ENCODE measurements around the gene MYRIP. TPM values are rescaled to one million over a fixed set of nuclear protein-coding genes. Genes with fewer than 3 reads are reported as not detected.
"Not testable (repeated sequence)": the region's sequence is repeated elsewhere in the genome, so short reads cannot be mapped to it uniquely, and the experiment has no call there.

The MYRIP gene
- total and polyA plus RNA-seq, 2 experiments from 2014 or later, result 0.36 to 0.60 TPM

GRCh38 chr3:40073310-40074007 lies 264.1 kb downstream of the MYRIP start:
- H3K27me3 ChIP-seq, result no peaks in the 10 kb centered on the region
- no peaks in the 10 kb centered on the region for H3K4me1 ChIP-seq (ENCODE audit: low read depth)
- peak in 1 of 2 donors; percentile 22 for DNase-seq (ENCODE audit: low read depth in 1 of 2, low spot score in 1 of 2)
- H3K4me3 ChIP-seq, result no peak overlapping the region
- no peak overlapping the region for H3K27ac ChIP-seq
- H3K36me3 ChIP-seq, result no peaks in the 10 kb centered on the region
- peak; percentile 20 for TF ChIP-seq CTCF (IDR thresholded peaks at IDR 0.05; ENCODE audit: low read depth, low read length)
- H3K9me3 ChIP-seq (ENCODE audit: low read depth), result no peaks in the 10 kb centered on the region

GRCh38 chr3:40077139-40077538 lies 267.7 kb downstream of the MYRIP start:
- not testable (repeated sequence) for H3K4me1 ChIP-seq (ENCODE audit: low read depth); H3K27me3 ChIP-seq; H3K27ac ChIP-seq; H3K36me3 ChIP-seq; H3K4me3 ChIP-seq; H3K9me3 ChIP-seq (ENCODE audit: low read depth); DNase-seq (ENCODE audit: low read depth in 1 of 2, low spot score in 1 of 2)

GRCh38 chr3:40077828-40078492 lies 268.6 kb downstream of the MYRIP start:
- H3K36me3 ChIP-seq; H3K27me3 ChIP-seq; H3K9me3 ChIP-seq (ENCODE audit: low read depth); H3K4me1 ChIP-seq (ENCODE audit: low read depth); DNase-seq (ENCODE audit: low read depth in 1 of 2, low spot score in 1 of 2); H3K27ac ChIP-seq; H3K4me3 ChIP-seq: not testable (repeated sequence)

GRCh38 chr3:40078590-40078989 lies 269.2 kb downstream of the MYRIP start:
- no peak for TF ChIP-seq CTCF (IDR thresholded peaks at IDR 0.05; ENCODE audit: low read depth, low read length)
- Histone ChIP-seq H3K4me3 (no peak overlapping the region), H3K9me3 (ENCODE audit: low read depth) (no peaks in the 10 kb centered on the region)

GRCh38 chr3:40079203-40079846 lies 269.9 kb downstream of the MYRIP start:
- H3K4me3 ChIP-seq, result no peak overlapping the region
- DNase-seq (ENCODE audit: low read depth in 1 of 2, low spot score in 1 of 2), result peak in 1 of 2 donors; percentile 57
- no peaks in the 10 kb centered on the region for H3K27me3 ChIP-seq
- no peak for TF ChIP-seq CTCF (IDR thresholded peaks at IDR 0.05; ENCODE audit: low read depth, low read length)
- H3K9me3 ChIP-seq (ENCODE audit: low read depth), result no peaks in the 10 kb centered on the region
- no peaks in the 10 kb centered on the region for H3K4me1 ChIP-seq (ENCODE audit: low read depth)
- H3K36me3 ChIP-seq, result no peaks in the 10 kb centered on the region
- H3K27ac ChIP-seq, result no peak overlapping the region

More at GRCh38 chr3:40078590-40078989, 269.2 kb downstream of the MYRIP start:
- H3K27ac ChIP-seq, result no peak overlapping the region
- H3K27me3 ChIP-seq, result no peaks in the 10 kb centered on the region
- no peaks in the 10 kb centered on the region for H3K36me3 ChIP-seq
- DNase-seq (ENCODE audit: low read depth in 1 of 2, low spot score in 1 of 2), result no peak
- no peaks in the 10 kb centered on the region for H3K4me1 ChIP-seq (ENCODE audit: low read depth)

- no peak for TF ChIP-seq CTCF (IDR thresholded peaks at IDR 0.05; ENCODE audit: low read depth, low read length)
- H3K4me1 ChIP-seq (ENCODE audit: low read depth), result no peaks in the 10 kb centered on the region
- H3K36me3 ChIP-seq, result no peaks in the 10 kb centered on the region
- H3K27ac ChIP-seq, result no peak overlapping the region
- H3K27me3 ChIP-seq, result no peaks in the 10 kb centered on the region
- DNase-seq (ENCODE audit: low read depth in 1 of 2, low spot score in 1 of 2), result peak in 1 of 2 donors; percentile 9
- H3K9me3 ChIP-seq (ENCODE audit: low read depth), result no peaks in the 10 kb centered on the region
- no peak overlapping the region for H3K4me3 ChIP-seq
Measured at GRCh38 chr3:40079847-40080240, 270.4 kb downstream of the MYRIP start.
